Parathyroid adenoma (tissue), 2 donors: Measurements from ENCODE around the gene GRIK2.

ENCODE experiments used
- H2AFZ ChIP-seq: fragments of 300-600 bp; sonication (generic); one replicate; pipeline ENCODE4 v1.7.0; 2017; ENCODE audit warnings: antibody characterized with exemption, mild to moderate bottlenecking
- H3K27ac ChIP-seq: fragments of 300-600 bp; sonication (generic); one replicate; pipeline ENCODE4 v1.7.0; 2017
- H3K27me3 ChIP-seq: fragments of 300-600 bp; sonication (generic); one replicate; pipeline ENCODE4 v1.7.0; 2017; ENCODE audit warnings: low read length; ENCODE audit not compliant: control insufficient read depth, insufficient read depth
- H3K36me3 ChIP-seq: fragments of 300-600 bp; sonication (generic); one replicate; pipeline ENCODE4 v1.7.0; 2017; ENCODE audit warnings: low read length; ENCODE audit not compliant: control insufficient read depth, insufficient read depth
- H3K4me1 ChIP-seq: fragments of 300-600 bp; sonication (generic); one replicate; pipeline ENCODE4 v1.7.0; 2017; ENCODE audit warnings: control low read depth
- H3K4me2 ChIP-seq: fragments of 300-600 bp; sonication (generic); one replicate; pipeline ENCODE4 v1.7.0; 2017; ENCODE audit warnings: low read length
- H3K4me3 ChIP-seq: fragments of 300-600 bp; sonication (generic); one replicate; pipeline ENCODE4 v1.7.0; 2017; ENCODE audit warnings: low read depth, low read length
- H3K79me2 ChIP-seq: fragments of 300-600 bp; sonication (generic); one replicate; pipeline ENCODE4 v1.7.0; 2017; ENCODE audit warnings: control low read depth
- H3K9ac ChIP-seq: fragments of 300-600 bp; sonication (generic); one replicate; pipeline ENCODE4 v1.7.0; 2017; ENCODE audit warnings: mild to moderate bottlenecking
- H3K9me3 ChIP-seq: fragments of 300-600 bp; sonication (generic); one replicate; pipeline ENCODE4 v1.7.0; 2017; ENCODE audit warnings: low read length; ENCODE audit not compliant: control insufficient read depth
- TF ChIP-seq, protein P1 (sequence below): fragments of 300-600 bp; sonication (generic); IDR thresholded peaks from one replicate; pipeline ENCODE4 v1.7.0; 2017; ENCODE audit warnings: antibody characterized with exemption, mild to moderate bottlenecking
- donor health status: primary hyperparathyroidism.

Gene GRIK2

GRCh38 chr6:101544286-101544685 is 150.8 kb downstream of the GRIK2 start:
- TF ChIP-seq, protein P1, sequence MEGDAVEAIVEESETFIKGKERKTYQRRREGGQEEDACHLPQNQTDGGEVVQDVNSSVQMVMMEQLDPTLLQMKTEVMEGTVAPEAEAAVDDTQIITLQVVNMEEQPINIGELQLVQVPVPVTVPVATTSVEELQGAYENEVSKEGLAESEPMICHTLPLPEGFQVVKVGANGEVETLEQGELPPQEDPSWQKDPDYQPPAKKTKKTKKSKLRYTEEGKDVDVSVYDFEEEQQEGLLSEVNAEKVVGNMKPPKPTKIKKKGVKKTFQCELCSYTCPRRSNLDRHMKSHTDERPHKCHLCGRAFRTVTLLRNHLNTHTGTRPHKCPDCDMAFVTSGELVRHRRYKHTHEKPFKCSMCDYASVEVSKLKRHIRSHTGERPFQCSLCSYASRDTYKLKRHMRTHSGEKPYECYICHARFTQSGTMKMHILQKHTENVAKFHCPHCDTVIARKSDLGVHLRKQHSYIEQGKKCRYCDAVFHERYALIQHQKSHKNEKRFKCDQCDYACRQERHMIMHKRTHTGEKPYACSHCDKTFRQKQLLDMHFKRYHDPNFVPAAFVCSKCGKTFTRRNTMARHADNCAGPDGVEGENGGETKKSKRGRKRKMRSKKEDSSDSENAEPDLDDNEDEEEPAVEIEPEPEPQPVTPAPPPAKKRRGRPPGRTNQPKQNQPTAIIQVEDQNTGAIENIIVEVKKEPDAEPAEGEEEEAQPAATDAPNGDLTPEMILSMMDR, result no peak
- Histone ChIP-seq H3K79me2 (no peaks in the 10 kb centered on the region), H3K27ac (no peak overlapping the region)

DNA sequence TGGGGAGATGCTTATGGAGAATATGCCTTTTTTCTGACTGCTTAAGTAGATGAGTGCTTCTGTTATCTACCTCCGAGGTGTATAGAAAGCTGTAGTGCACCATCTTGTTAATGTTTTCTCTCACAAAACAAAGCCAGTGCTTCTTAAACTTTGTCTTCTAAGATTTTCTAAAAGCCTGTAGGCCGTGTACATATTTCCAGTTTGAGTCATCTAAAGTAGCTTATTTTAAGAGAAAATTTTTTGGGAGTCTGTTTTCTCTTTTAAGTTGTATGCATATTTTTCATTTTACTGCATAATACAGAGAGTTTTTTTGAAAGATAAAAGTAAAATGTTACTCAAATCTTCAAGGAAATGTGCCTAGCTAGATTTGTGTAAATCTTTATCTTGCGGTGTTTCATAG is 151.7 kb downstream of the GRIK2 start:
- H3K9me3 ChIP-seq, result no peaks in the 10 kb centered on the region
- no peak overlapping the region for H3K4me3 ChIP-seq
- no peak overlapping the region for H3K27ac ChIP-seq
- no peaks in the 10 kb centered on the region for H3K36me3 ChIP-seq
- no peaks in the 10 kb centered on the region for H3K27me3 ChIP-seq
- no peak overlapping the region for H2AFZ ChIP-seq
- no peak overlapping the region for H3K9ac ChIP-seq
- H3K4me2 ChIP-seq, result no peak overlapping the region
- H3K4me1 ChIP-seq, result no peaks in the 10 kb centered on the region
- TF ChIP-seq, protein P1, result no peak
- no peaks in the 10 kb centered on the region for H3K79me2 ChIP-seq

More at GRCh38 chr6:101544286-101544685, 150.8 kb downstream of the GRIK2 start:
- no peak overlapping the region for H2AFZ ChIP-seq
- H3K9ac ChIP-seq, result no peak overlapping the region
- no peaks in the 10 kb centered on the region for H3K4me1 ChIP-seq
- H3K27me3 ChIP-seq, result no peaks in the 10 kb centered on the region
- H3K4me2 ChIP-seq, result no peak overlapping the region
- H3K4me3 ChIP-seq, result no peak overlapping the region
- H3K36me3 ChIP-seq, result no peaks in the 10 kb centered on the region
- no peaks in the 10 kb centered on the region for H3K9me3 ChIP-seq

GRCh38 chr6:101550451-101550850 is 156.9 kb downstream of the GRIK2 start:
- Histone ChIP-seq H3K79me2 (no peaks in the 10 kb centered on the region), H3K27ac (no peak overlapping the region), H3K4me1 (no peaks in the 10 kb centered on the region), H2AFZ (no peak overlapping the region), H3K36me3 (no peaks in the 10 kb centered on the region), H3K27me3 (no peaks in the 10 kb centered on the region), H3K4me3 (no peak overlapping the region), H3K4me2 (no peak overlapping the region), H3K9ac (no peak overlapping the region), H3K9me3 (no peaks in the 10 kb centered on the region)
- TF ChIP-seq, protein P1, result no peak

DNA sequence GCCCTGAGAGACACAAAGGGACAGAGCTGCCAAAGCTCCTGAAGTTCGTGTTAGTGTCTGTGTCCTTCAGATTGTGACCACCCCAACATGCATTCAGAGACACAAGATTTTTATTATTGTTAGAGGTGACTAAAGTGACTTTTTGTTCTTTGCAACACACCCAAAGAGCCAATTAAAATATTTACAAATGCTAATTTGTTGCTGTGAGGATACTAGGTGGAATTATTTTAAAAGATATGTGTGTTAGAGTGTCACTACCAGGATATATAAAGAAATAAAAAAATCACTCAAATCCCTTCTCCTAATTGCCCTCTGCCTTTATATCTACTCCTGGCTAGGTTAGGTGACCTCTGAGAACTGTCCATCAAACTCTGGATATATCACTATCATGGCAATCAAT is 160.7 kb downstream of the GRIK2 start:
- Histone ChIP-seq H3K4me3 (no peak overlapping the region), H3K4me1 (no peaks in the 10 kb centered on the region), H3K4me2 (no peak overlapping the region), H3K9me3 (no peaks in the 10 kb centered on the region), H3K27ac (no peak overlapping the region), H3K36me3 (no peaks in the 10 kb centered on the region), H2AFZ (no peak overlapping the region), H3K27me3 (no peaks in the 10 kb centered on the region), H3K9ac (no peak overlapping the region), H3K79me2 (no peaks in the 10 kb centered on the region)
- TF ChIP-seq, protein P1, result no peak

GRCh38 chr6:101558712-101559111 is 165.2 kb downstream of the GRIK2 start:
- no peak overlapping the region for H3K4me2 ChIP-seq
- H3K4me1 ChIP-seq, result no peaks in the 10 kb centered on the region
- no peaks in the 10 kb centered on the region for H3K9me3 ChIP-seq
- H3K36me3 ChIP-seq, result no peaks in the 10 kb centered on the region
- TF ChIP-seq, protein P1, result no peak
- H3K27ac ChIP-seq, result no peak overlapping the region
- H2AFZ ChIP-seq, result no peak overlapping the region
- no peaks in the 10 kb centered on the region for H3K27me3 ChIP-seq
- H3K79me2 ChIP-seq, result no peaks in the 10 kb centered on the region
- no peak overlapping the region for H3K4me3 ChIP-seq
- H3K9ac ChIP-seq, result no peak overlapping the region
